ENCODE results near the gene ITSN1. TPM values are rescaled to one million over a fixed set of nuclear protein-coding genes. Genes with fewer than 3 reads are reported as not detected.

The ITSN1 gene
- total RNA-seq, 1 donor from 2014 or later: 4.5 TPM

- Mint-ChIP-seq H3K4me1 (ENCODE audit: low read depth) (peaks cover 72% of the 10 kb centered on the region), H3K27ac (peak overlapping the region; percentile 3), H3K27me3 (ENCODE audit: insufficient read depth) (peaks cover 4% of the 10 kb centered on the region), H3K4me3 (no peak overlapping the region), H3K36me3 (ENCODE audit: low read depth) (peaks cover 53% of the 10 kb centered on the region), H3K9me3 (peaks cover 22% of the 10 kb centered on the region)
- DNase-seq (ENCODE audit: low spot score): no peak
- intact Hi-C loops (cut with micrococcal nuclease): loop anchor here (10.0 kb wide), 1 partner anchor 1021 kb away; no protein-coding TSS in a partner anchor
Observed at GRCh38 chr21:33944185-33944763, 302.0 kb downstream of the ITSN1 start.

- peaks cover 50% of the 10 kb centered on the region for H3K36me3 Mint-ChIP-seq (ENCODE audit: low read depth)
- peaks cover 74% of the 10 kb centered on the region for H3K4me1 Mint-ChIP-seq (ENCODE audit: low read depth)
- DNase-seq (ENCODE audit: low spot score): no peak
- intact Hi-C loops (cut with micrococcal nuclease): loop anchor here (2.0 to 10.0 kb wide), 2 partner anchors 13 to 1019 kb away; no protein-coding TSS in a partner anchor
- peak overlapping the region; percentile 97 for H3K27ac Mint-ChIP-seq
- H3K9me3 Mint-ChIP-seq: peaks cover 19% of the 10 kb centered on the region
- H3K27me3 Mint-ChIP-seq (ENCODE audit: insufficient read depth): peaks cover 4% of the 10 kb centered on the region
- H3K4me3 Mint-ChIP-seq: no peak overlapping the region
Observed at GRCh38 chr21:33945652-33946270, 303.5 kb downstream of the ITSN1 start.

- peaks cover 77% of the 10 kb centered on the region for H3K4me1 Mint-ChIP-seq (ENCODE audit: low read depth)
- H3K36me3 Mint-ChIP-seq (ENCODE audit: low read depth): peaks cover 47% of the 10 kb centered on the region
- H3K9me3 Mint-ChIP-seq: peaks cover 16% of the 10 kb centered on the region
- peak overlapping the region; percentile 65 for H3K4me3 Mint-ChIP-seq
- peak; percentile 85 for DNase-seq (ENCODE audit: low spot score)
- peak overlapping the region; percentile 97 for H3K27ac Mint-ChIP-seq
- intact Hi-C loops (cut with micrococcal nuclease): loop anchor here (1.0 to 10.0 kb wide), 8 partner anchors 11 to 1017 kb away; partner anchors contain the start of gene ATP5PO
- peaks cover 4% of the 10 kb centered on the region for H3K27me3 Mint-ChIP-seq (ENCODE audit: insufficient read depth)
Observed at GRCh38 chr21:33947451-33948095, 305.3 kb downstream of the ITSN1 start.

GRCh38 chr21:33948096-33948950, 306.0 kb downstream of the ITSN1 start:
- Mint-ChIP-seq H3K9me3 (peaks cover 13% of the 10 kb centered on the region), H3K4me3 (peak overlapping the region; percentile 65), H3K27ac (peak overlapping the region; percentile 97), H3K36me3 (ENCODE audit: low read depth) (peaks cover 45% of the 10 kb centered on the region), H3K27me3 (ENCODE audit: insufficient read depth) (peaks cover 4% of the 10 kb centered on the region), H3K4me1 (ENCODE audit: low read depth) (peaks cover 77% of the 10 kb centered on the region)
- peak; percentile 87 for DNase-seq (ENCODE audit: low spot score)
- intact Hi-C loops (cut with micrococcal nuclease): loop anchor here (1.0 to 10.0 kb wide), 4 partner anchors 27 to 1016 kb away; no protein-coding TSS in a partner anchor

- H3K4me1 Mint-ChIP-seq (ENCODE audit: low read depth): peaks cover 77% of the 10 kb centered on the region
- H3K27me3 Mint-ChIP-seq (ENCODE audit: insufficient read depth): peaks cover 4% of the 10 kb centered on the region
- H3K4me3 Mint-ChIP-seq: peak overlapping the region; percentile 78
- H3K36me3 Mint-ChIP-seq (ENCODE audit: low read depth): peaks cover 40% of the 10 kb centered on the region
- intact Hi-C loops (cut with micrococcal nuclease): loop anchor here (1.0 to 10.0 kb wide), 5 partner anchors 26 to 1016 kb away; no protein-coding TSS in a partner anchor
- H3K27ac Mint-ChIP-seq: peak overlapping the region; percentile 97
- no peak for DNase-seq (ENCODE audit: low spot score)
- peaks cover 12% of the 10 kb centered on the region for H3K9me3 Mint-ChIP-seq
Observed at GRCh38 chr21:33948951-33949444, 306.7 kb downstream of the ITSN1 start.

Other genes with a start within 250 kb of the ITSN1 start
- gene IFNGR2, start 239.1 kb upstream of the ITSN1 start, total RNA-seq: 3.4 and 3.7 TPM in 2 replicates
- 12.0 and 14.0 TPM in 2 replicates for gene TMEM50B, start 162.5 kb upstream of the ITSN1 start, total RNA-seq
- 0.12 and 0.18 TPM in 2 replicates for gene DNAJC28, start 150.8 kb upstream of the ITSN1 start, total RNA-seq
- gene GART, start 100.4 kb upstream of the ITSN1 start, total RNA-seq: 210 and 228 TPM in 2 replicates
- gene SON, start 99.5 kb upstream of the ITSN1 start, total RNA-seq: 342 and 361 TPM in 2 replicates
- gene DONSON, start 53.8 kb upstream of the ITSN1 start, total RNA-seq: 37.5 and 38.7 TPM in 2 replicates
- 25.6 and 34.8 TPM in 2 replicates for gene CRYZL1, start 760 bp upstream of the ITSN1 start, total RNA-seq